ENCODE data around the gene SCRT2.

The SCRT2 gene

DNA sequence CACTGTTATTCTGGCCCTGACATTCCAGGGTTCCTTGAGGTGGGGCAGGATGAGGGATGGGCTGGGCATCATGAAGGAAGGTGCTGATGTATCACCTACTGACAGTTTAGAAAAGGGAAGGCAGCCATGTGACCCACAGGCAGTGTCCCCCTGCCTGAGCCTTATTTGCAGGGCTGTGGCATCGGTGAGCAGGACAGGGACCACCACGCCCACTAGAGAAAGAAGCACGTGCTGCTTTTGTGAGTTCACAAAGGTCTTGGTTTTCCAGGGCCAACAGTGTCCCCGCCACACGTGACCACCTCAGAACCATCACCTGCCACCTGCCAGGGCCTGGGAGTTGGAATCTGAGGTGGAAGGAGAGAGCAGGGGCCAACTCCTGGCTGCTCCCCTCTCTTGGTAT is 43.5 kb upstream of the SCRT2 start:
- no peak overlapping the region for H3K4me3 ChIP-seq (ENCODE audit: low read depth, low read length)
- TF ChIP-seq POLR2A (IDR thresholded peaks at IDR 0.05; ENCODE audit: extremely low read depth, insufficient read length) = no peak
- TF ChIP-seq, protein P1, sequence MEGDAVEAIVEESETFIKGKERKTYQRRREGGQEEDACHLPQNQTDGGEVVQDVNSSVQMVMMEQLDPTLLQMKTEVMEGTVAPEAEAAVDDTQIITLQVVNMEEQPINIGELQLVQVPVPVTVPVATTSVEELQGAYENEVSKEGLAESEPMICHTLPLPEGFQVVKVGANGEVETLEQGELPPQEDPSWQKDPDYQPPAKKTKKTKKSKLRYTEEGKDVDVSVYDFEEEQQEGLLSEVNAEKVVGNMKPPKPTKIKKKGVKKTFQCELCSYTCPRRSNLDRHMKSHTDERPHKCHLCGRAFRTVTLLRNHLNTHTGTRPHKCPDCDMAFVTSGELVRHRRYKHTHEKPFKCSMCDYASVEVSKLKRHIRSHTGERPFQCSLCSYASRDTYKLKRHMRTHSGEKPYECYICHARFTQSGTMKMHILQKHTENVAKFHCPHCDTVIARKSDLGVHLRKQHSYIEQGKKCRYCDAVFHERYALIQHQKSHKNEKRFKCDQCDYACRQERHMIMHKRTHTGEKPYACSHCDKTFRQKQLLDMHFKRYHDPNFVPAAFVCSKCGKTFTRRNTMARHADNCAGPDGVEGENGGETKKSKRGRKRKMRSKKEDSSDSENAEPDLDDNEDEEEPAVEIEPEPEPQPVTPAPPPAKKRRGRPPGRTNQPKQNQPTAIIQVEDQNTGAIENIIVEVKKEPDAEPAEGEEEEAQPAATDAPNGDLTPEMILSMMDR (IDR thresholded peaks at IDR 0.05; ENCODE audit: low read depth, low read length) = no peak
- TF ChIP-seq MYC (IDR thresholded peaks at IDR 0.05; ENCODE audit: low read depth, low read length) = no peak
- TF ChIP-seq, protein P2, sequence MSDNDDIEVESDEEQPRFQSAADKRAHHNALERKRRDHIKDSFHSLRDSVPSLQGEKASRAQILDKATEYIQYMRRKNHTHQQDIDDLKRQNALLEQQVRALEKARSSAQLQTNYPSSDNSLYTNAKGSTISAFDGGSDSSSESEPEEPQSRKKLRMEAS (IDR thresholded peaks at IDR 0.05; ENCODE audit: low read depth, low read length) = no peak
- no peak for DNase-seq (ENCODE audit: low read depth)

DNA sequence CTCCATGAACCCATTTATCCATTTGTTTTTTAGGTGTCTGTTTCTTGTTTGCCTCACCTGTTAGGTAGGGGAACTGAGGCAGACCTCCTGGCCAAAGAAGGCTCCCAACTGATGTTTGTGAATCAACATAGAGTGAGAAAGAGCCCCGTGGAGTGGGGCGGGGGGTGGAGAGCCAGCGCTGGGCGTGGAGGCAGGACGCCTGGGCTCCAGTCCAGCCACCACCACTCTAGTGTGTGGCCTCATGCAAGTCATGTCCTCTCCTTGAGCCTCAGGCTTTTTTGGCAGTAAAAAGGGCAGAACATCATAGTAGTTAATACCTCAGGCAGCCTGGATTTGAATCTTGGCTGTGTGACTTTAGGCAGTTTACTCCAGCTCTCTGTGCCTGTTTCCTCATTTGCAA is 42.2 kb upstream of the SCRT2 start:
- no peak for DNase-seq (ENCODE audit: low read depth)
- no peak overlapping the region for H3K4me3 ChIP-seq (ENCODE audit: low read depth, low read length)
- TF ChIP-seq, protein P2 (IDR thresholded peaks at IDR 0.05; ENCODE audit: low read depth, low read length) = no peak
- TF ChIP-seq MYC (IDR thresholded peaks at IDR 0.05; ENCODE audit: low read depth, low read length) (no peak), POLR2A (IDR thresholded peaks at IDR 0.05; ENCODE audit: extremely low read depth, insufficient read length) (no peak)
- TF ChIP-seq, protein P1 (IDR thresholded peaks at IDR 0.05; ENCODE audit: low read depth, low read length) = no peak

DNA sequence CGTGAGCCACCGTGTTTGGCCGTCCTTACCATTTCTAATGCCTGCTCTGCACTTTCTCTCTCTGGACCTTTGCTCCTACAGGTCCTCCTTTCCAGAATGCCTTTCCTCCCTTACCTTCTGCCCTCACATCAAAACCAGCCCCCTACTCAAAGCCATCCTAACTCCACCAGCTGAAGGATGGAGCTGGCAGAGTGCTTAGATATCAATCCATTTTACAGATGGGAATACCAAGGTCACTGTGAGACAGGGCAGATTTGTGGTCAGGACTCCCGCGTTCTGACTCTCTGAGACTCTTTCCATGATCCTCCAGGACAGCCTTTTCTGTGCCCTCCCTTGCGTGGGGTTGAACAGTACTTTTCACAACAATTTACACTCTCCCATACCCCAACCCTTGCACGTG is 41.7 kb upstream of the SCRT2 start:
- no peak for DNase-seq (ENCODE audit: low read depth)
- TF ChIP-seq, protein P1 (IDR thresholded peaks at IDR 0.05; ENCODE audit: low read depth, low read length) = no peak
- no peak for TF ChIP-seq POLR2A (IDR thresholded peaks at IDR 0.05; ENCODE audit: extremely low read depth, insufficient read length)
- TF ChIP-seq MYC (IDR thresholded peaks at IDR 0.05; ENCODE audit: low read depth, low read length) = no peak
- TF ChIP-seq, protein P2 (IDR thresholded peaks at IDR 0.05; ENCODE audit: low read depth, low read length) = no peak
- H3K4me3 ChIP-seq (ENCODE audit: low read depth, low read length) = no peak overlapping the region

DNA sequence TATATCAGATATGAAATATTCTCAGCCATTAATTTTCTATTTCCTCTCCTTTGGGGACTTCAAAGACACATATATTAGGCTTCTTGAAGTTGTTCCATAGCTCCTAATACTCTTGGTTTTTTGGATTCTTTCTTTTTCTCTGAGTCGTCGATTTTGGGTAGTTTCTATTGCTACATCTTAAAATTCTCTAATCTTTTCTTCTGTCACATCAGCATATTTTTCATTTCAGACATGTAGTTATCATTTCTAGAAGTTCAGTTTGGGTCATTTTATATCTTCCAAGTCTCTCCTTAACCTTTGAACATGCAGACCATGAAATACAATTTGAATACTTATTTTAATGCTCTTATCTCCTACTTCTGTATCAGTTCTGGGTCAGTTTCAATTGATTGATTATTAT is 38.9 kb upstream of the SCRT2 start:
- no peak overlapping the region for H3K4me3 ChIP-seq (ENCODE audit: low read depth, low read length)
- TF ChIP-seq POLR2A (IDR thresholded peaks at IDR 0.05; ENCODE audit: extremely low read depth, insufficient read length) (no peak), MYC (IDR thresholded peaks at IDR 0.05; ENCODE audit: low read depth, low read length) (no peak)
- TF ChIP-seq, protein P2 (IDR thresholded peaks at IDR 0.05; ENCODE audit: low read depth, low read length) = no peak
- TF ChIP-seq, protein P1 (IDR thresholded peaks at IDR 0.05; ENCODE audit: low read depth, low read length) = no peak

DNA sequence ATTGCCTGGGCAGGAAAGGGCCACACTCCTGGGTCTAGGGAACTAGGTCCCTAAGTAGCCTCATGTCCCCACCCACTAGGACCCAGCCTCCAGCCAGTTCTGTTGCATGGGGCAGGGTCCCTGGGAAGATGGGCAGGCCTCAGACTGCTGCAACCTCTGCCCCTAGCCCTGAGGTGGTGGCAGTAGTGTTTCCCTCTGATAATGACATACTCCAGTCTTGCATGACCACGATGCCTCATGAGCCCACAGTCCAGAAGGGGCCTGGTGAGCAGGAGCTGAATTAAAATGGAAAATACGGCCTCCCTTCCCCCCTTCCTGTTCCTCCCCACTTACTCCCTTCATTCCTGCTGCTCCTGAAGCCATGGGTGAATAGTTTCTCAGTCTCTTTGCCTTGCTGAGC is 36.0 kb upstream of the SCRT2 start:
- DNase-seq (ENCODE audit: low read depth) = no peak
- TF ChIP-seq MYC (IDR thresholded peaks at IDR 0.05; ENCODE audit: low read depth, low read length) = no peak
- no peak for TF ChIP-seq POLR2A (IDR thresholded peaks at IDR 0.05; ENCODE audit: extremely low read depth, insufficient read length)
- TF ChIP-seq, protein P2 (IDR thresholded peaks at IDR 0.05; ENCODE audit: low read depth, low read length) = no peak
- TF ChIP-seq, protein P1 (IDR thresholded peaks at IDR 0.05; ENCODE audit: low read depth, low read length) = no peak
- no peak overlapping the region for H3K4me3 ChIP-seq (ENCODE audit: low read depth, low read length)

More for the DNA sequence above, 38.9 kb upstream of the SCRT2 start:
- DNase-seq (ENCODE audit: low read depth) = no peak
